Natural killer cell treated with Interleukin-12 subunit alpha and Interleukin-12 subunit beta and Interleukin-15 and Interleukin-18, amount 100 ng/mL, for 72 hours (primary cell): ENCODE data around the gene RIPOR1. TPM values are rescaled to one million over a fixed set of nuclear protein-coding genes. Genes with fewer than 3 reads are reported as not detected.
"Not testable (repeated sequence)": the region's sequence is repeated elsewhere in the genome, so short reads cannot be mapped to it uniquely, and the experiment has no call there.

Experiments used
- ATAC-seq, 2 donors: fragments of 150-1000 bp; cut with Tn5 transposase in 1 of 2; sonication (Bioruptor Pico), chemical (Tn5 transposase) in 1 of 2; 2 replicates each; pipeline ENCODE4 v1.10.0; 2021
- DNase-seq: peaks from one replicate; pipeline ENCODE4 v3.0.0; 2022; ENCODE audit warnings: low spot score
- H3K27ac Mint-ChIP-seq, 2 donors: 1 replicate in 1 of 2; 2 replicates in 1 of 2; pipeline ENCODE4 v1.8.0; 2022; ENCODE audit warnings: mixed read lengths in 2 of 2, mild to moderate bottlenecking in 1 of 2, moderate library complexity in 1 of 2
- H3K27me3 Mint-ChIP-seq, 2 donors: 1 replicate in 1 of 2; 2 replicates in 1 of 2; pipeline ENCODE4 v1.8.0; 2022; ENCODE audit warnings: mixed read lengths in 2 of 2
- H3K36me3 Mint-ChIP-seq: one replicate; pipeline ENCODE4 v1.8.0; 2022; ENCODE audit warnings: mixed read lengths
- H3K4me1 Mint-ChIP-seq, 2 donors: 1 replicate in 1 of 2; 2 replicates in 1 of 2; pipeline ENCODE4 v1.8.0; 2022; ENCODE audit warnings: low read depth in 2 of 2, mixed read lengths in 2 of 2, mild to moderate bottlenecking in 1 of 2
- H3K4me3 Mint-ChIP-seq: one replicate; pipeline ENCODE4 v1.8.0; 2022; ENCODE audit warnings: mixed read lengths
- H3K9me3 Mint-ChIP-seq: 2 replicates; pipeline ENCODE4 v1.8.0; 2022; ENCODE audit warnings: mixed read lengths
- total RNA-seq, 2 donors: library from RNA; stranded (reverse); gene quantifications; one replicate each; pipeline ENCODE4 v1.2.3, GENCODE V29; 2022

RIPOR1 gene
- total RNA-seq, 2 donors from 2014 or later = 47.7 to 48.2 TPM

DNA sequence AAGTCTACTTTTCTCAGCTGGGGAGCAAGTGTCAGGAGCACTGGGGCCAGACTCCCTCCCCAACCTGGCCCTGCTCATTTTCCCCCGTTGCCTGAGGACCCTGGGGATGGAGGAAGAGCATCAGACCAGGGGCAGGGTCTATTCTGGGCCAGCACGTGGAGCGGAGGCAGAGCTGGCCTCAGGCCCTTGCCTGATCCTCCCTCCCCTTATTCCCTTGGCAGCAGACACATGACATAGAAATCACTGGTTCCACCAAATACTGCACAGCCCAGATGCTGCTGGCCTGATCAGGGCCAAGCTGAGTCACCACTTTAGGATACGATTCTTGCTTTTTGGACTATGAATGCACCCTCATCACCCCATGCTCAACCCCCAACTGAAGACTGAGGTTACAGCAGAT, 29.5 kb upstream of the RIPOR1 start:
- peak overlapping the region in 1 of 2 donors; percentile 16 for H3K27ac Mint-ChIP-seq
- peaks cover 10 to 20% of the 10 kb centered on the region in 2 donors for H3K4me1 Mint-ChIP-seq
- DNase-seq = no peak
- H3K36me3 Mint-ChIP-seq = no peaks in the 10 kb centered on the region
- no peak for ATAC-seq
- H3K4me3 Mint-ChIP-seq = no peak overlapping the region
- no peaks in the 10 kb centered on the region for H3K27me3 Mint-ChIP-seq
- H3K9me3 Mint-ChIP-seq = no peaks in the 10 kb centered on the region

DNA sequence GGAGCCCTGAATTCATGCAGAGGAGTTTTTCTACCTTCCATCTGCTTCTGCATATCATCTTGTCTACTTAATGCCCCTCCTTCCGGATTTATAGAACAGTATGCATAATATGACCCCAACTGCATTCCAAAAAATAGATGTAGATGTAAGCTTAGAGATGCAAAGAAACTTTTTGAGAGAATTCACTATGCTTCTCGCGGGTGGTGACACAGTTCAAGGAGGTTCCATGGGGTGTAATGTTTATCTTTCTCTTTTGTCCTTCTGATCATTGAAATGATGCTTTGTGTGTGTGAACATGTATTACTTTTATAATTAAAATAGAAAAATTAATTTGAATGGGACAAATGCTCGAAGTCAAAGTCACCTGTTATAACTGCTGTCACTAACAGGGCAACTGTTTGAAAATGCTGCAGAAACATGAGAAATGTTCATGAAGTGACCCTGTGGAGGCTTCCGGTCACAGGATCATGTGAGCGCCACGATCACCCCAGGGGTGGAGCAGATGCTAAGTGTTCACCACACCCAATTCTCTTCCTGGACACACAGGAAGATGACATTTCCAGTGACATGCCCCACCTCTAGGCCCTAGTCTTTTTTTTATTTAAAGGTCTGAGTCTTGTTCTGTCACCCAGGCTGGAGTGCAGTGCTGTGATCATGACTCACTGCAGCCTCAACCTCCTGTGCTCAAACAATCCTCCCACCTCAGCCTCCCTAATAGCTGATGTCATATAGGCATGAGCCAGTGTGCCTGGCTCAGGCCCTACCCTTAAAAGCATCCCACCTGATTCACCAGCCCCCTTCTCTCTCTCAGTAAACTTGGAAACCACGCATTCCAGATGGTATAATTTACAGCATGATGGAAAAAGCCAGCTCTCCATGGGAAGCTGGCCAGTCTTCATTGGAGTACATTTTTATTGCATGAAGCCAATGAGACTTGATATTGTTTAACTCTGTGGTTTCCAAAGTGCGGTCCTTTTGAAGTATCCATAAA, 24.3 kb upstream of the RIPOR1 start:
- H3K9me3 Mint-ChIP-seq = no peaks in the 10 kb centered on the region
- no peaks in the 10 kb centered on the region for H3K27me3 Mint-ChIP-seq
- peaks cover 29 to 34% of the 10 kb centered on the region in 2 donors for H3K4me1 Mint-ChIP-seq
- DNase-seq = peak; percentile 81
- peak overlapping the region; percentile 80 to 92 for H3K27ac Mint-ChIP-seq
- ATAC-seq = peak; percentile 94 to 96
- peak overlapping the region; percentile 49 for H3K4me3 Mint-ChIP-seq
- H3K36me3 Mint-ChIP-seq = peaks cover 4% of the 10 kb centered on the region

DNA sequence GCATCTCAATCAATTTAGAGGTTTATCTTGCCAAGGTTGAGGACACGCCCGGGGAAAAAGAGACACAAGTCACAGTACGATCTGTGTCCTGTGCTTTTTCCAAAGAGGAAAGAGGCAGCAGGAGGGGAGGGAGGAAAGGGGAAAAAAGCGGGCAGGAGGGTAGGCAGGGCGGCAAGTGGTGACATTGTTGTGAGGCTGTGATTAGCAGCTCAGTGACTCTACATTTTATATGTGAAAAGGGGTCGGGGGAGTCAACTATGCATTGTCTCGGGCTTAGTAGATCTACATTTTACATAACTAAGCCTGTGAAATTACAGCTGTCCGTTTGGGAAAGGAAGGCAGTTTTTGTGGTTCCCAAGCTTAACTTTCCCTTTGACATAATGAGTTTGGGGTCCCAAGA, 22.2 kb upstream of the RIPOR1 start:
- H3K27ac Mint-ChIP-seq = peak overlapping the region; percentile 42 to 81
- DNase-seq (no peak), ATAC-seq (no peak)
- peak overlapping the region; percentile 12 for H3K4me3 Mint-ChIP-seq
- peaks cover 29 to 32% of the 10 kb centered on the region in 2 donors for H3K4me1 Mint-ChIP-seq
- H3K27me3 Mint-ChIP-seq = no peaks in the 10 kb centered on the region
- H3K9me3 Mint-ChIP-seq = no peaks in the 10 kb centered on the region
- H3K36me3 Mint-ChIP-seq = peaks cover 4% of the 10 kb centered on the region

DNA sequence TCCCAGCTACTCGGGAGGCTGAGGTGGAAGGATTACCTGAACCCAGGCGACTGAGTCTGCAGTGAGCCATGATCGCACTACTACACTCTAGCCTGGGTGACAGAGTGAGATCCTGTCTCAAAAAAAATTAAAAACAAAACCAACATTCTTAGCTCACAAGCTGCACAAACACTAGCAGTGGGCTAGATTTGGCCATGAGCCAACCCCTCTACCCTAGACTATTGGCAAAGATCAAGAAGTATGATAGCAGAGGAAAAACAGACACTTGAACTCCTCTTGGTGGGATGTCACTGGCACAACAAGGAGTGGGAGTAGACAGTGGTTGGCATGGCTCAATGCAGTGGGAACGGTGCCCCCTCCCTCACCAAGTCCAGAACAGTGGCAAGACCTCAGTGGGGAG, 19.6 kb upstream of the RIPOR1 start:
- no peaks in the 10 kb centered on the region for H3K9me3 Mint-ChIP-seq
- H3K36me3 Mint-ChIP-seq = peaks cover 4% of the 10 kb centered on the region
- ATAC-seq (no peak), DNase-seq (no peak)
- no peak overlapping the region for H3K4me3 Mint-ChIP-seq
- H3K27ac Mint-ChIP-seq = no peak overlapping the region
- H3K27me3 Mint-ChIP-seq = no peaks in the 10 kb centered on the region
- H3K4me1 Mint-ChIP-seq = peaks cover 19 to 30% of the 10 kb centered on the region in 2 donors

DNA sequence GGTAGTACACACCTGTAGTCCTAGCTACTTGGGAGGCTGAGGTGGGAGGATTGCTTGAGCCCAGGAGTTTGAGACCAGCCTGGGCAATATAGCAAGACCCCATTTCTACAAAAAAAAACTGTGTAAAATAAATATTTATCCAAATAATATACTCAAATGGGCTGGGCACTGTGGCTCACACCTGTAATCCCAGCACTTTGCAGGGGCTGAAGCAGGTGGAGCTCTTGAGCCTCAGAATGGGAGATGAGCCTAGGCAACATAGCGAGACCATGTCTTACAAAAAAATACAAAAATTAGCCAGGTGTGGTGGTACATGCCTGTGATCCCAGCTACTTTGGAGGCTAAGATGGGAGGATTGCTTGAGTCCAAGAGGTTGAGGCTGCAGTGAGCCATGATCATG, 14.7 kb upstream of the RIPOR1 start:
- not testable (repeated sequence) for H3K27ac Mint-ChIP-seq, H3K9me3 Mint-ChIP-seq, H3K36me3 Mint-ChIP-seq, ATAC-seq, DNase-seq, H3K27me3 Mint-ChIP-seq, H3K4me3 Mint-ChIP-seq
- peaks cover 10 to 14% of the 10 kb centered on the region in 2 donors for H3K4me1 Mint-ChIP-seq

DNA sequence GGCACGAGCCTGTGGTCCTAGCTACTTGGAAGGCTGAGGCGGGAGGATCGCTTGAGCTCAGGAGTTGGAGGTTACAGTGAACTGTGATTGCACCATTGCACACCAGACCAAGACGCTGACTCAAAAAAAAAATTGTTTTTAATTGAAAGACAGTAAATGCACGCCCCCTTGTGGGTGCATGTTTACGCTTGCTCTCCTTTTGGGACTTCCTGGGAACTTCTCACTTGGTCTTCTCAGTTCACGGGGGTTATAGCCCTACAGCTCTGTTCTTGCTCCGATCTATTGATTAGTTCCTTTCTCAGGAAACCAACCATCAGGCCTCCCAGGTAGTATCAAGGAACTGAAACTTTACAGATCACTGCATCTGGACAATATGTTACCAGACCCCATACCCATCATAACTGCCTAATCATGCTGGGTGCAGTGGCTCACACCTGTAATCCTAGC, 14.2 kb upstream of the RIPOR1 start:
- peak overlapping the region in 1 of 2 donors; percentile 25 for H3K27ac Mint-ChIP-seq
- H3K36me3 Mint-ChIP-seq = no peaks in the 10 kb centered on the region
- peaks cover 15 to 17% of the 10 kb centered on the region in 2 donors for H3K4me1 Mint-ChIP-seq
- peak; percentile 88 for DNase-seq
- H3K27me3 Mint-ChIP-seq = no peaks in the 10 kb centered on the region
- no peak overlapping the region for H3K4me3 Mint-ChIP-seq
- H3K9me3 Mint-ChIP-seq = no peaks in the 10 kb centered on the region
- peak; percentile 83 to 84 for ATAC-seq

DNA sequence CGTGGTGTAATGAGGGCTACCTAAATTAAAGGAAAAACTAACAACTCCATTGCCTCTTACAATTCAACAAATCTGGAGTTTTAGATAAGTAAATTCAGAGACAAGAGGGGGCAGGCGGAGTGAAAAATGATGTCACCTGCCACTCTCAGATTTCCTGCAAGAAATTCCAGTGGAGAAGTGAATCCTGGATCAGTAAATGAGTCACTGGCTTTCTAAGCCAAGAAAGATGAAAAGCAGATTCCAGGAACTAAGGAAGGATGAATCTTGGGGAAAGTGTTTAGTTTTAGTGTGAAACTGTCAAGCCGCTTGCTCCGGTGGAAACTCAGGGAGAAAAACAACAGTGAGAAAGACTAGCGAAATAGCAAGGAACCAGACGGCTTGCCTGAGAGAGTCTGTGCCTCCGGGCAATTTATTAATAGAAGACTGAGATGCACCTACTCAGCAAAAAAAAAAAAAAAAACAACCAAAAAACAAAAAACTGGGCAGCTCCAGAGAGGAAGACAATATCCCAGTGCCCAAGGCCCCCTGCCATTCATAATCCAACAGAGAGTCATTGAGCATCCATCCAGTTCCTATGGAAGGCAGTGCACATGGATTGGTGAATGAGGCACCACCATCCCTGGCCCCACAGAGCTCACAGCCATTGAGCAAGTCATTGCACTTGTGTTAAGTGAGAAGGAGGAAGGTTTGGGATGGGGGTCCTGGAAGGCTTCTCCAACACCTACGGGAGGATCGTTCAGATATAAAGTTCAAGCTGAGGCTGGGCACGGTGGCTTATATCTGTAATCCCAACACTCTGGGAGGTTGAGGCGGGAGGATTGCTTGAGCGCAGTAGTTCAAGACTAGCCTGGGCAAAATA, 12.1 kb upstream of the RIPOR1 start:
- Mint-ChIP-seq H3K4me3 (no peak overlapping the region), H3K27me3 (no peaks in the 10 kb centered on the region), H3K36me3 (no peaks in the 10 kb centered on the region), H3K9me3 (no peaks in the 10 kb centered on the region), H3K4me1 (peaks cover 28 to 31% of the 10 kb centered on the region in 2 donors), H3K27ac (no peak overlapping the region)
- no peak for DNase-seq
- no peak for ATAC-seq

DNA sequence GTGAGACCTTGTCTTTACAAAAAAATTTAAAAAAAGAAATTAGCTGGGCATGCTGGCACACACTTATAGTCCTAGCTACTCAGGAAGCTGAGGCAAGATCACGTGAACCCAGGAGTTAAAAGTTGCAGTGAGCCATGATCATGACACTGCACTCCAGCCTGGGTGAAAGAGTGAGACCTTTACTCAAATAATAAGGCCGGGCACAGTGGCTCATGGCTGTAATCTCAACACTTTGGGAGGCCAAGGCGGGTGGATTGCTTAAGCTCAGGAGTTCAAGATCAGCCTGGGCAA, 11.5 kb upstream of the RIPOR1 start:
- no peak overlapping the region for H3K27ac Mint-ChIP-seq
- DNase-seq = no peak
- H3K9me3 Mint-ChIP-seq = no peaks in the 10 kb centered on the region
- ATAC-seq = no peak
- no peak overlapping the region for H3K4me3 Mint-ChIP-seq
- no peaks in the 10 kb centered on the region for H3K36me3 Mint-ChIP-seq
- peaks cover 28 to 31% of the 10 kb centered on the region in 2 donors for H3K4me1 Mint-ChIP-seq
- no peaks in the 10 kb centered on the region for H3K27me3 Mint-ChIP-seq

DNA sequence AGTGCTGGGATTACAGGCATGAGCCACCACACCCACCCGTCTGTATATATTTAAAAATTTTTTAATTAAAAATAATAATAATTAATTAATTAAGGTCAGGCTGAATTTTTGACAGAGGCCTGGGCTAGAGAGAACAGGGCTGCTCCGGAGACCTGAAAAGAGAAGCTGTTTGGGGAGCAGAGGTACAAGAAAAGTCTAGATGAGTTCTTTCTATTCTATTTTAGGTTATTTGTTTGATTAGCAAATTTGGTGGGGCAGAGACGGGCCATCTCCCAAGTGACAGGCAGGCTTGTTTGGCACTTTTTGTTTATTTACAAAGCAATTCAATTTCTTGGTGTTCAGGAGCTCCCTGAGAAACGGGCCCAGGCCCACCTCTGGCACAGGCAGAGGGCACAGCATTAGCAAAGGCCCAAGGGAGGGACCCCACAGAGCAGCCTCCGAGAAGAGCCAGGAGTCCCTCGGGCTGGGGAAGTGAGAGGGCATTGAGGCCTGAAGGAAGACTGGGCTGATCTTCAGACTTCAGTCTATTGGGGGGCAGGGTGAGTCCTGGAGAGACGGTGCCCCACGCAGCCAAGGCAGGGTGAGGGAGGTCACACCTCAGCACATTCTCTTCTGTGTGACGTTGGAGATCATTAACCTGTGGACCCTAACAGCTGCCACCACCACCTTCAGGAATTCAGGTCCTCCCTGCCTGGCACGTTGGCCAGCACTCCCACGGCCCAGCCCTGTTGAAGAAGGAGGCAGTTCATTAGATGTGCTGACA, 10.8 kb upstream of the RIPOR1 start:
- ATAC-seq (no peak), DNase-seq (no peak)
- H3K36me3 Mint-ChIP-seq = no peaks in the 10 kb centered on the region
- peaks cover 29 to 31% of the 10 kb centered on the region in 2 donors for H3K4me1 Mint-ChIP-seq
- no peaks in the 10 kb centered on the region for H3K9me3 Mint-ChIP-seq
- no peak overlapping the region for H3K4me3 Mint-ChIP-seq
- no peak overlapping the region for H3K27ac Mint-ChIP-seq
- H3K27me3 Mint-ChIP-seq = no peaks in the 10 kb centered on the region

DNA sequence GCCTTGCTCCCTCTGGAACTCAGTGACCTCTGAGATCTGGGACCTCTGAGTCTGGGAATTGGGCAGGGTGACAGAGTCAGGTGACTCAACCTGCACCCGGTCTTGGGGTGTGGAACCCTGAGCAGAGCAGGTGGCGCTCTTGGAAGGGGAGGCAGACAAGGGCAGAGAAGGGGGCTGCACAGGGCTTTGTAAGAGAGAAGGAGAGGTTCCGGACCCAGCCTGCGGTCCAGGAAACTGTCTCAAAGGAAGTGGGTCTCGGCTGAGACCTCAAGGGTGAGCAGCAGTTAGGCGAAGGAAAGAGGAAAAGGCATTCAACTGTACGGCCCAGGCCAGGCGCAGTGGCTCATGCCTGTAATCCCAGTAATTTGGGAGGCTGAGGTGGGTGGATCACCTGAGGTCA, 10.0 kb upstream of the RIPOR1 start:
- DNase-seq (no peak), ATAC-seq (no peak)
- H3K36me3 Mint-ChIP-seq = no peaks in the 10 kb centered on the region
- H3K4me3 Mint-ChIP-seq = peak overlapping the region; percentile 47
- H3K27me3 Mint-ChIP-seq = no peaks in the 10 kb centered on the region
- peak overlapping the region; percentile 62 to 91 for H3K27ac Mint-ChIP-seq
- H3K4me1 Mint-ChIP-seq = peaks cover 31% of the 10 kb centered on the region in 2 donors
- no peaks in the 10 kb centered on the region for H3K9me3 Mint-ChIP-seq

DNA sequence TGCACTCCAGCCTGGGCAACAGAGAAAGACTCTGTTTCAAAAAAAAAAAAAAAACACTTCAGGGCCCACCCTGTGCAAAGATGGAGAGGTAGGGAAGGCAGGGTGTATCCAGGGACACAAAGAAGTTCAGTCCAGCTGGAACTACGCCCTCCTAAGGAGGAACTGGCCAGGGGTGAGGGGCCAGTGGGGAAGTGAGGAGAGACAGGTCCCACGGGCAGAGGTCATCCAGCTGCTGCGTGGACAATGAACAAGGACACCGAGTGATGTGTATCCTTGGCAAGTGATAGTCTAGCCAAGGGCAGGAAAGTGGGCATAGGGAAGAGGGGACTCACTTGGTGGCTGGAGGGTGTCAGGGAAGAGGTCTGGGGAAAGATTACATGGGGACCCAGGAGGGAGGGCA, 9.4 kb upstream of the RIPOR1 start:
- Mint-ChIP-seq H3K4me1 (peaks cover 31% of the 10 kb centered on the region in 2 donors), H3K36me3 (no peaks in the 10 kb centered on the region), H3K27me3 (no peaks in the 10 kb centered on the region), H3K27ac (peak overlapping the region; percentile 62 to 91), H3K9me3 (no peaks in the 10 kb centered on the region), H3K4me3 (no peak overlapping the region)
- DNase-seq (no peak), ATAC-seq (no peak)

DNA sequence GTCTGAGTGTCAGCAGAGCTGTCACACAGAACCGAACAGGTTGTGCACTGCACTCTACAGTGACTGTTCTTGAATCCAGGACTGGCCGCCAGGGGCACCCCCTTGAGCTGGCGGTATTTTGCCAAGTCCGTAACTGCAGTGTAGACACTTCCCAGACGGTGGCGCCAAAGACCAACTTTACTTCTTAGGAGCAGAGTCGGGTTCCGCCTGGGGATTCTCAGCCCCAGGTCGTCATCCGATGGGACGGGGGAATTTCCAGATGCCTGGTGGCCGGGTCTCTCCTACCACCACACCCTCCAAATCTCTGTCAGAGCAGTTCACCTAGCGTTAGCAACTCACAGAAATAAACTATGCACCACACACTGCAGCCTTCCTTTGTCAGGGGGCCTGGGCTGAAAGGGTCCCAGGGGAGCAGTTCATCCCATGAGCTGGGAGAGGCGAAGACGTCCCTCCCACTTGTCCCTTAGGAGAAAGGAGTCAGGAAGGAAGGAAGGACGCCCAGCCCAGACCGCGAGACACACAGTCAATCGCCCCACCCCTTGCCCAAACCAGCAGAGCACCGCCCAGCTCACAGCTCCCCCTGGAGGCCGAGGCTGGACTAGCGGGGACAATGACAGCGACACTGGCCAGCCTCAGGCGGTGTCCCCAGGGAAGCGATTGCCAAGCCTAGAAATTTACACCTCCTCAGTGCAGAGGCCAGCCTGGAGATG, 7.4 kb upstream of the RIPOR1 start:
- Mint-ChIP-seq H3K9me3 (no peaks in the 10 kb centered on the region), H3K27ac (peak overlapping the region; percentile 92 to 98), H3K27me3 (no peaks in the 10 kb centered on the region), H3K36me3 (no peaks in the 10 kb centered on the region), H3K4me1 (peaks cover 27% of the 10 kb centered on the region in 2 donors), H3K4me3 (peak overlapping the region; percentile 92)
- DNase-seq (peak; percentile 96), ATAC-seq (peak; percentile 94 to 95)
